GM18505 (cell line): Measurements from ENCODE around the gene AQP7.
"Not testable (repeated sequence)": the region's sequence is repeated elsewhere in the genome, so short reads cannot be mapped to it uniquely, and the experiment has no call there.

Experiments used
- ATAC-seq: cut with Tn5 transposase; IDR thresholded peaks from one replicate; pipeline ENCODE4 v1.9.1; 2021; ENCODE audit not compliant: unreplicated experiment
- POLR2A ChIP-seq: IDR thresholded peaks from 4 replicates; pipeline ENCODE4 v1.6.1; 2011; ENCODE audit warnings: borderline replicate concordance; ENCODE audit not compliant: insufficient read depth, insufficient read length; ENCODE audit errors: extremely low read depth

Gene AQP7

GRCh38 chr9:33393581-33393980 is 8.8 kb downstream of the AQP7 start:
- ATAC-seq = no peak
- no peak for TF ChIP-seq POLR2A

GRCh38 chr9:33392591-33393021 is 9.8 kb downstream of the AQP7 start:
- not testable (repeated sequence) for ATAC-seq

- ATAC-seq = not testable (repeated sequence)
Measured at GRCh38 chr9:33391111-33391771, 11.1 kb downstream of the AQP7 start.

GRCh38 chr9:33388110-33388994 is 14.0 kb downstream of the AQP7 start:
- no peak for ATAC-seq
- TF ChIP-seq POLR2A = no peak

- ATAC-seq = not testable (repeated sequence)
Measured at GRCh38 chr9:33386998-33387397, 15.4 kb downstream of the AQP7 start.

- ATAC-seq = not testable (repeated sequence)
Measured at GRCh38 chr9:33386641-33386996, 15.7 kb downstream of the AQP7 start.

GRCh38 chr9:33385979-33386640 is 16.3 kb downstream of the AQP7 start:
- ATAC-seq = not testable (repeated sequence)

GRCh38 chr9:33385536-33385935 is 16.8 kb downstream of the AQP7 start:
- not testable (repeated sequence) for ATAC-seq

GRCh38 chr9:33383396-33383795 is 19.0 kb downstream of the AQP7 start:
- ATAC-seq = not testable (repeated sequence)

- ATAC-seq = not testable (repeated sequence)
Measured at GRCh38 chr9:33382397-33382796, 20.0 kb downstream of the AQP7 start.

- TF ChIP-seq POLR2A = no peak
- no peak for ATAC-seq
Measured at GRCh38 chr9:33381231-33381791, 21.1 kb downstream of the AQP7 start.

- TF ChIP-seq POLR2A = no peak
- ATAC-seq = no peak
Measured at GRCh38 chr9:33380390-33381094, 21.8 kb downstream of the AQP7 start.

GRCh38 chr9:33379666-33380389 is 22.5 kb downstream of the AQP7 start:
- no peak for TF ChIP-seq POLR2A
- ATAC-seq = no peak

- no peak for TF ChIP-seq POLR2A
- no peak for ATAC-seq
Measured at GRCh38 chr9:33378121-33378795, 24.1 kb downstream of the AQP7 start.
